Ishikawa (cell line): ENCODE results near the gene TRIM3.

Source experiments
- CEBPB ChIP-seq: IDR thresholded peaks from 2 replicates; pipeline ENCODE4 v1.6.1; 2012
- CREB1 ChIP-seq: IDR thresholded peaks from 2 replicates; pipeline ENCODE4 v1.6.1; 2012; ENCODE audit warnings: low read depth
- EP300 ChIP-seq: IDR thresholded peaks from 2 replicates; pipeline ENCODE4 v1.6.1; 2012; ENCODE audit warnings: borderline replicate concordance
- TAF1 ChIP-seq: IDR thresholded peaks from 2 replicates; pipeline ENCODE4 v1.6.1; 2012; ENCODE audit warnings: low read depth, mild to moderate bottlenecking
- TF ChIP-seq, protein P1 (sequence below): IDR thresholded peaks from 2 replicates; pipeline ENCODE4 v1.6.1; 2012

DNA sequence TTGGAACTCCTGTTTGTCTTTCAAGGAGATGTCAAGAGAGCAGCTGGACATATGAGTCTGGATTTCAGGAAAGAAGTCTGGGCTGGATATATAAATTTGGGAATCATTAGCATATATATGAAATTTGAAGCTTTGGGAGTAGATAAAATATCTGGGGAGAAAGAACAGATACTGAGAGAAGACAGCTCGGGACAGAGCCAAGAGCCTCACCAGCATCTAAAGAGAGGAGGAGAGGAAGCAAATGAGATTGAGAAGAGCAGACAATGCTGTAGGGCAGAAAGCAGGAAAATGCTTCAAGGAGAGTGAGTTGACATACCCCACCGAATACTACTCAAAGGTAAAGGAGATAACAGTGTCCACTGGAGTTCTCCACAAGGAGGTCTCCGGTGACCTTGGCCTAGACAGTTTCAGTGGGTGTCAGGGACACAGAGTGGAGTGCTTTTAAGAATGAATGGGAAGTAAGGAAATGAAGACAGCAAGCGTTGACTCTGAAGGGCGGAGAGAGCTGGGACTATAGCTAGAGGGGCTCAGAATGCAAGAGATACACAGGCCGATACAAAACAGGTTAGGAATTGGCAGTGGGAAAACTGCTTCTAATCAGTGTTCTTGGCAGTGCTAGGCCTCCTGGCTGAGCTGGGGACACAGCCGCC, 55.7 kb downstream of the TRIM3 start:
- TF ChIP-seq CEBPB: no peak
- no peak for TF ChIP-seq EP300
- TF ChIP-seq, protein P1, sequence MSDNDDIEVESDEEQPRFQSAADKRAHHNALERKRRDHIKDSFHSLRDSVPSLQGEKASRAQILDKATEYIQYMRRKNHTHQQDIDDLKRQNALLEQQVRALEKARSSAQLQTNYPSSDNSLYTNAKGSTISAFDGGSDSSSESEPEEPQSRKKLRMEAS: no peak
- TF ChIP-seq CREB1: no peak
- TF ChIP-seq TAF1: no peak
